Activated CD8-positive, alpha-beta memory T cell treated with anti-CD3 and anti-CD28 coated beads, Interleukin-2, amount 50 U/mL, for 1 hour (primary cell): ENCODE results near the gene ADISSP.

Experiments used
- DNase-seq: peaks from one replicate; pipeline ENCODE4 v3.0.0-alpha.2; 2020; ENCODE audit errors: extremely low read depth

Gene ADISSP

DNA sequence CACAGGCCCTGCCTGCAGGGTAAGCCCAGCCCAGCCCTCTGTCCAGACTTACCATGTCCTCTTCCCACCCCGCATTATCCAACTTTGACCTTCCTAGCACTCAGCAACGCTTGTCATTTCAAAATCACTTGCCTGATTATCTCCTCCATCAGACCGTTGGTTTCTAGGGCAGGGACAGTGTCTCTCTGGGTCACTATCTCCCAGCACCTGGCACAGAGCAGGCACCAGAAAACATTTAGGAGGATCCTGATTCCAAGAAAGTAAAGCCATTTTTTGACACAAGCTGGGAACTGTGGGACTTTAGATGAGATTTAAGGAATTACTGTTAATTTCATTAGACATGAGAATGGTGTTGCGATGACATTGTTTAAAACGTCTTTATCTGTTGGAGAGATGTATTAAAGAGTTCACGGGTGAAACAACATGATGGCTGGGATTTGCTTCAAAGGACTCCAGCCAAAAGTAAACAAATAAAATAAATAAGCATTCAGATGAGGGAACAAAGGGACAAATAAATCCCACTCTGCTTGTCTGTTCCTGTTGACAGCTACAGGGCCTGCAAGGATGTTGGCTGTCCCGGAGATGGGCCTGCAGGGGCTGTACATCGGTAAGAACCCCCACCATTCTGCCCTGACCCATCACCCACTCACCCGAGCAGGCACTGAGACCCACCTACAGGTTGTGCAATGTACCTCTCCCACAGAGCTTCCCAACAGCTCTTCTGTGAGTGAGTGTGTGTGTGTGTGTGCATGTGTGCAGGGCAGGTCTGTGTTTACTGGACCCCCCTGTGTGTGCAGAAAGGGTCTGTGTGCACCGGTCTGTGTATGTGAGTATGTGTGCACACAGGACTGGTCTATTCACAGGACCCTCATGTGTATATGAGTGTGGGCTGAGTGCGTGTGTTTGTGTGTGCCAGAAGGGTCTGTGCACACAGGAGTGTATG lies 29.2 kb downstream of the ADISSP start:
- no peak for DNase-seq

DNA sequence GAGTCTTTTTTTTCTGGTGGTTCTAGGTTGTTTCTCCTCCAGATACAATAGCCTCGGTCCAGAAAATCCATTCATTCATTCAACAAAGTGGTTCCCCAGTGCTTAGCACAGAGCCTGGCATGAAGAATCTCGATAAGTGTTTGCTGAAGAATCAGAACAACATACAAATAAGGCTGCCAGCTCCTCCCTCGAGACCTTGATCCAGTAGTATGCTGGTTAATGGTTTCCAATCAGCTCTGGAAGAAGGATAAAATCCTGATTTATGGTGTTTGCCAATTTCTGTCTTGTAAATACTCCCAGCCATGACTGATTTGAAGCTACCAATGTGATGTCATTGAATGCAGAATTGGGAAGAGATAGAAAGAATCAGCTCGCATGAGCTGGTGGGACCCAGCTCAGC lies 31.8 kb downstream of the ADISSP start:
- DNase-seq = no peak

DNA sequence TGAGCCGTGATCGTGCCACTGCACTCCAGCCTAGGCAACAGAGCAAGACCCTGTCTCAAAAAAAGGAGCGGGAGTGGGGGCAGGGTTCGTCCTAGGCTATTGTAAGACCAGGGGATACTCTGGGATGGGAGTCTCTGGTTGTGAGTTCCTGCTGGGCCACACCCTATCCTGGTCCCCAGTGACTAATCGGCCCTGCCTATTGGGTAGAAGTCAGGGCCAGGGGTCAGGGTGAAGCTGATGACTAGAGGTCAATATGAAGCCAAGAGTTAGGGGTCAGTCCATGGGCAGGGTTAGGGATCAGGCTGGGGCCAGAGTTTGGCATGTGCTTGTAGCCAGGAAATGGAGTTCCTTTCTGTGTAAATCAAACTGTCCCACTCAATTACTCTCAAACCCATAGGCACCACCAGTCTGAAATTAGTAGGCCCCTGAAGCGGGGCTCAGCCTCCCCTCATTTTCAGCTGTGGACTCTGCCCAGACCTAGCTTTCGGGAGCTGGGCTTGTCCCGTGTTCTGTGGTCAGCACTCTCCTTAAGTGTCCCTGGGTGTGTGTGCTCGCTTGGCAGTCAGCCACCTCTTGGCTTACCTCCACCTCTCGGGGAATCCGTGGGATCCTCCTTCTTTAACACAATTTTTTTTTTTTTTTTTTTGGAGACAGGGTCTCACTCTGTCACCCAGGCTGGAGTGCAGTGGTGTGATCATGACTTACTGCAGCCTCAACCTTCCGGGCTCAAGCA lies 33.3 kb downstream of the ADISSP start:
- DNase-seq = no peak

GRCh38 chr20:3733119-3733995 lies 34.2 kb downstream of the ADISSP start:
- no peak for DNase-seq

- no peak for DNase-seq
Measured at GRCh38 chr20:3732327-3733118, 35.0 kb downstream of the ADISSP start, which contains the start of gene HSPA12B. Gene HSPA12B (plus strand): TSS chr20:3732685. CDS start chr20:3738675, 5,990 bp downstream.

DNA sequence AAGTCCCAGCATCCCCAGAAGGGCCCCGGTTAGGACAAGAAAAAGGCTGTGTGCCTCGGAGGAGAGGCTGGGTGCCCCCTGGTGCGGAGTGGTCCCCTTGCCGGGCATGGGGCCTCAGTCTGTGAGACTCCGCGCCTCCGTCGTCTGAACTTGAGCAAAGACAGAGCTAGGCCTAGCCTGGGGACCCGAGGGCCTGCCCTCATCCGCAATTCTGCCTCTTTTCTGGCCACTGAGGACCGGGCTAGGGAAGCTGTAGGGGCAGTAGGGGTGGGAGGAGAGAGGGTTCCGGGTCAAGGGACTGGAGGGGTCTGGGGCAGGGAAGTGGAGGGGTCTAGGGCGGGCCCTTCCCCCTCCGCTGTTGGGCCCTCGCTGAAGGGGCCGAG lies 35.6 kb downstream of the ADISSP start:
- no peak for DNase-seq

- DNase-seq = no peak
Measured at GRCh38 chr20:3730803-3731672, 36.5 kb downstream of the ADISSP start.

GRCh38 chr20:3729811-3730540 lies 37.6 kb downstream of the ADISSP start:
- DNase-seq = no peak

GRCh38 chr20:3729378-3729777 lies 38.2 kb downstream of the ADISSP start:
- DNase-seq = no peak

DNA sequence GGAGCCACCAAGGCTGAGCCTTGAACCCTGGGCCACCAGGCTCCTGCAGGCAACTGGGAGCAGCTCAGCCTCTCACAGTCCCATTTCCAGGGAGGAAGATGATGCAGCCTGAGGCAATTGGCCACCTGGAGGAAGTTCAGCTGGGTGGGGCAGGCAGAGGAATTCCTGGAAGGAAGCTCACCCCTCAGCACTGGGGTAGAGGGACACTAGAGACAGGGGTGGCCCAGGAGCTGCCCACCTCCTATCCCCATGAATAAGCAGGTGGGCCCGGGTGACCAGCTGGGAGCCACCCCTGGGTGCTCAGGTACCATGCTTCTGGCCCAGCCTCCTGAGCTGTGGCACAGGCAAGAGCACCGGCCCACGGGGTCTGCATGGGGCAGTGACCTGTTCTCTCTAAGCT lies 38.7 kb downstream of the ADISSP start:
- DNase-seq = no peak

DNA sequence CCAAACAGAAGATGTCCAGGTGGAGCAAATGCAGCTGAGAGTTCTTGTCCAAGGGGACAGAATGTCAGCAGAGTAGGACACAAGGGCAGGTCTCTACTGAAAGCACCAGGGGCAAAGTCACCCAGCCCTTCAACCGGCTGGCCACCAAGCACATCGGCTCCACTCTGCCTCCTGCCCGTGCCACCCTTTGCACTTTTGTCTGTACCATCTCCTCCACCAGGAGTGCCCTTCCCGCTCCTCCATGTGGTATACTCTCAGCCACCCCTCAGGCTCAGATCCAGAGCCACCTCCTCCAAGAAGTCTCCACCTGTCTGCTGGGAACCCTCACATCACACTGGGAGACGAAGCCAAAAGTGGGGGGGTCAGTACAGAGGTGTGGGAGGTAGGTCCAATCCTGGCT lies 39.2 kb downstream of the ADISSP start:
- DNase-seq = no peak

GRCh38 chr20:3727401-3728021 lies 40.0 kb downstream of the ADISSP start:
- DNase-seq = no peak

DNA sequence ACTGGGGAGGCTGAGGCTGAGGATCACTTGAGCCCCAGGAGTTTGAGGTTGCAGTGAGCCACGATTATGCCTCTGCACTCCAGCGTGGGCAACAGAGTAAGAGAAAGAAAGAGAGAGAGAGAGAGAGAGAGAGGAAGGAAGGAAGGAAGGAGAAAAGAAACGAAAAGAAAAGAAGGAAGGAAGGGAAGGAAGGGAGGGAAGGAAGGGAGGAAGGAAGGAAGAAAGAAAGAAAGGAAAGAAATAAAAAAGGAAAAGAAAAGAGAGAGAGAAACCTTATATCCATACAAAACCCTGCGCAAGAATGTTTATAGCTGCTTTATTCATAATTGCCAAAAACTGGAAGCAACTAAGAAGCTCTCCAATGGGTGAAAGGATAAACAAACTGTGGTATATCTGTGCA lies 43.2 kb downstream of the ADISSP start:
- DNase-seq = no peak

DNA sequence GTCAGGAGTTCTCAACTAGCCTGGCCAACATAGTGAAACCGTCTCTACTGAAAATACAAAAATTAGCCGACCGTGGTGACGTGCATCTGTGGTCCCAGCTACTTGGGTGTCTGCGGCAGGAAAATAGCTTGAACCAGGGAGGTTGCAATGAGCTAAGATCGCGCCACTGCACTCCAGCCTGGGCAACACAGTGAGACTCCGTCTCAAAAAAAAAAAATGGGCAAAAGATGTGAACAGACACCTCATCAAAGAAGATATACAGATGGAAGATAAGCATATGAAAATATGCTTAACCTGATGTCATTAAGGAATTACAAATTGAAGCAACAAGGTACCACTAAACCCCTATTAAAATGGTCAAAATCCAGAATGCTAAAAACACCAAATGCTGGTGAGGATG lies 44.3 kb downstream of the ADISSP start:
- DNase-seq = no peak

- no peak for DNase-seq
Measured at GRCh38 chr20:3721912-3722311, 45.6 kb downstream of the ADISSP start.

DNA sequence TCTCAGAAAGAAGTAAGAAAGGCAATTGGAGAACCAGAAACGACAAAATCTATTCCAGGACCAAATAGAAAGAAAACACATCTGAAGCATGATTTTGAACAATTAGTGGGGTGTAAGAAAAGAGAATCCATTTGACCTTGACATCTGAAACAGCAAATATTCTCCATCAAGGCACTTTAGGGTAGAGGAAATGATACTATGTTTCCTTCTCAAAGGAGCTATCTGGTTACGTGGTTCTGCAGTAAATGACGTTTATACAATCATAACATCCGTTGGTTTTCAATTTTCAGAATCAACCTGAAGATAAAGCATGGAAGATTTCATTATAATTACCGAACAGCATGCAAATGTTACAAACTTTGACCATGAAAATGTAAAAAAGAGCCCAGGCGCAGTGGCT lies 46.9 kb downstream of the ADISSP start:
- no peak for DNase-seq

GRCh38 chr20:3720068-3720467 lies 47.5 kb downstream of the ADISSP start:
- DNase-seq = no peak

DNA sequence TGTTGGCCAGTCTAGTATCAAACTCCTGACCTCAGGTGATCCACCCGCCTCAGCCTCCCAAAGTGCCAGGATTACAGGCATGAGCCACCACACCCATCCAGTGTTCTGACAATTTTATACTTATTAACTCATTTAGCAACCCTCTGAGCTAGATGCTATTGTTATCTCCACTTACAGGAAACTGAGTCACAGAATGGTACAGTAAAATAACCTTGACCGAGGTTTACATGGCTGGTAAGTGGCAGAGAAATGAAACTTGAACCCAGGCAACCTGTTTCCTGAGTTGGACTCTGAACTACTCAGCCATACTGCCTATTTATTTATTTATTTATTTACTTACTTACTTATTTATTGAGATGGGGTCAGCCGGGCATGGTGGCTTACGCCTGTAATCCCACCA lies 48.5 kb downstream of the ADISSP start:
- DNase-seq = no peak
